Astrocyte of the spinal cord (primary cell): ENCODE measurements around the gene BMP7.
A peak's percentile ranks its signal among the peaks of the same experiment; 100 is the strongest.

Experiments
- DNase-seq: peaks from one replicate; pipeline ENCODE4 v3.0.0; 2011; ENCODE audit warnings: low read depth, low spot score
- H3K4me3 ChIP-seq: 2 replicates; pipeline ENCODE4 v1.5.1; 2011; ENCODE audit warnings: low read depth, mild to moderate bottlenecking, low read length, moderate library complexity
- in situ Hi-C: cut with HindIII; loops from 2 replicates; pipeline ENCODE4 v1.10.0; 2017; ENCODE audit warnings: low sequenced_read_pairs
- TF ChIP-seq, protein P1 (sequence below): IDR thresholded peaks from 2 replicates; pipeline ENCODE4 v1.5.1; 2012; ENCODE audit warnings: low read depth, mild to moderate bottlenecking, low read length, inconsistent platforms

The BMP7 gene

DNA sequence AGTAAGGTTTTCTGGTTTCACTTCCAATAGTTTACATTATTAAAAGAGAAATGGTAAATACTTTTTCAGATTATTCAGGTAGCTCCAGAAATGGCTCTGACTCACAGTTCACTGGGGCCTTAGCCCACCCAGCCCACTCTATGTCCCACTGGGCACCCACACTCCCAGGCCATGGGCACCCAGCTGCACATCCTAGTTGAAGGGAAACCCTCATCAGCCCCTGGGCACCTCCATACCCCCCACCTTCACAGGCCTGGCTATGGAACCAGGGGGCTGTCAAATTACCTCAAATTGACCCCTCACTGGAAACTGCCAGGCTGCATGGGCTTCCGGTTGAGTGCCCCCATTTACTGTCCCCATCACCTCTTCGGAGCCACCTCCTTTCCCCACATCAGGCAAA, 51.5 kb downstream of the BMP7 start:
- no peak for DNase-seq
- H3K4me3 ChIP-seq, result no peak overlapping the region
- TF ChIP-seq, protein P1, sequence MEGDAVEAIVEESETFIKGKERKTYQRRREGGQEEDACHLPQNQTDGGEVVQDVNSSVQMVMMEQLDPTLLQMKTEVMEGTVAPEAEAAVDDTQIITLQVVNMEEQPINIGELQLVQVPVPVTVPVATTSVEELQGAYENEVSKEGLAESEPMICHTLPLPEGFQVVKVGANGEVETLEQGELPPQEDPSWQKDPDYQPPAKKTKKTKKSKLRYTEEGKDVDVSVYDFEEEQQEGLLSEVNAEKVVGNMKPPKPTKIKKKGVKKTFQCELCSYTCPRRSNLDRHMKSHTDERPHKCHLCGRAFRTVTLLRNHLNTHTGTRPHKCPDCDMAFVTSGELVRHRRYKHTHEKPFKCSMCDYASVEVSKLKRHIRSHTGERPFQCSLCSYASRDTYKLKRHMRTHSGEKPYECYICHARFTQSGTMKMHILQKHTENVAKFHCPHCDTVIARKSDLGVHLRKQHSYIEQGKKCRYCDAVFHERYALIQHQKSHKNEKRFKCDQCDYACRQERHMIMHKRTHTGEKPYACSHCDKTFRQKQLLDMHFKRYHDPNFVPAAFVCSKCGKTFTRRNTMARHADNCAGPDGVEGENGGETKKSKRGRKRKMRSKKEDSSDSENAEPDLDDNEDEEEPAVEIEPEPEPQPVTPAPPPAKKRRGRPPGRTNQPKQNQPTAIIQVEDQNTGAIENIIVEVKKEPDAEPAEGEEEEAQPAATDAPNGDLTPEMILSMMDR, result no peak
- in situ Hi-C loops, result no loop called here

DNA sequence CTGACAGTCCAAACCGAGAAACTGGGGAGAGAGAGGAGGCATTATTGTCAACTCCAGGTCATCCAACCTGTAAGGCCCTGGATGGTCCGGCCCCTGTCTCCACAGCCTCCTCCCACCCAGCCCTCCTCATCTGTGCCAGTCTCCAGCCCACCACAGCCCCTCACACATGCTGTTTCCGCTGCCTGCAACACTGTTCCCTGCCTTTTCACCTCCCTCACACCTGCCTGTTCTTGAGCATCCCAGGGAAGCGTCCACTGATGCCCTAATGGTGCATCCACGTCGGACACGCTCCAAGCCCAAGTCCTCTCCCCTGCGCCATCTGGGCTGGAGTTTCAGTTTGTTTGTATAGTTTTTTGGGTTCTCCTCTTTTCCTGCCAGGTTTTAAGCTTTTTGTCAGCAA, 52.0 kb downstream of the BMP7 start:
- TF ChIP-seq, protein P1, result no peak
- no peak for DNase-seq
- in situ Hi-C loops, result no loop called here
- no peak overlapping the region for H3K4me3 ChIP-seq

DNA sequence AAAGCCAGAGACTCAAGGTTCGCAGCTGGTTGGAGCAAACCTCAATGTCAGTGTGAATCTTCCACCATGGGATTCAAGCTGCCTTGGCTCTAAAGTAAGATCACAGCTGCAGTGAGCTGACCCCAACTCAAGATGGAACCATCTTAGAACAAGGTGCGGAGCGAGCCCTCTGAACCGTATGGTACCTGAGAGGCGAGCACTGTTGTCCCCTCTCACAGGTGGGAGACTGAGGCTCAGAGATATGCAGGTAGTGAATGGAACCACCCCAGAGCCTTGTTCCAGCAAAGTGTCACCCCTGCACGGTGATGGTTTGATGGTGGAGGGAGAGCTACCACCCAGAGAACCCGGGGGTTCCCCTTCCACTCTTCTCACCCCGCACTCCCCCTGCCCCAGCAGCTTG, 52.5 kb downstream of the BMP7 start:
- in situ Hi-C loops, result no loop called here
- no peak overlapping the region for H3K4me3 ChIP-seq
- no peak for DNase-seq
- TF ChIP-seq, protein P1, result no peak

DNA sequence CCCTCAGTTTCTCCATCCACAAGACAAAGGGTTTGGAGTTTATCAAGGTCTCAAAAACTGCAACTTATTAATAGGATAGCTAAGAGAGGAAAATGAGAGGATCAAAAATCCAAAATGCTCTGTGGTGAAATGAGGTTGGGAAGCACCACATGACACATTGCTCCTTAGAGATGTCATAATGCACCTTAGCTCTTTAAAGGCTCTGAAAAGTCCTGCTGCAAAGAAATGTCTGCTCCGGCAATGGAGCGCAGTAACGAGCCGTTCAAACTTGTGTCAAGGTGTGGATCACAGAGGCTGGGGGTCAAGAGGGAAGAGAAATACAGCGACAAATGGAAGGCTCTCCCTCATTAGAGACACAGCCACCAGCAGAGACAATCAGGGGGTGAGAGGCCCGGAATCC, 53.1 kb downstream of the BMP7 start:
- H3K4me3 ChIP-seq, result no peak overlapping the region
- in situ Hi-C loops, result no loop called here
- TF ChIP-seq, protein P1, result no peak

DNA sequence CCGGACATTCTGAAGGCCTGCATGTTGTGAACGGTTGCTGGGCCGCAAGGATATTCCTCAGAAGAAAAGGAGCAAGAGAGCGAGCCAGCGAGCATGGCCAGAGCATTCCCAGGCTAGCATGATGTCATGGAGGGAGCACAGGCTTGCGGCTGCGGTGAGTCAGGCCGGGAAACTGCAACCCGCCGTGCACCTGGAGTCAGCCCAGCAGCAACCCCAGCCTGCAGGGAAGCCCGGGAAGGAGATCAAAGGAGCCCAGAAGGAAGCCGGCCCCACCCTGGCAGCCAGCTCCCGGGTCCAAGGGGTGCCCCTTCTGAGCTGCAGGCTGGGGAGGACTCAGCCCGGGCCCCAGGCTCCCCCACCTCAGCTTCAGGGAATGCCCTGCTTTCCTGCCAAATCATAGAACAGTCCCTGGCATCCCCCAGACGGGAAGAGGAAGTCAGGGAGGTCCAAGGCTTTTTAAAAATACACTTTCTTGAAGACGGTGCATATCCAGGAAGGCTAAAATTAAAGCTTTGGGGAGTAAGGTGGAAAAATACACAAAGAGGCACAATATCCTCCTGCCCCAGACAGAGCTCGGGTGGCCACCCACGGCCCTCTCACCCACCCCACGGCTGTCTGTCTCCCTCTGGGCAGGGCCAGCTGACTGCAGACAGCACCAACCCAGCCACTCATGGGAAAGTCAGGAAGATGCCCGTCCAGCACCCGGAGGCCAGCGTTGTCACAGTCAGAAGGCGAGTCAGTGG, 53.7 kb downstream of the BMP7 start:
- TF ChIP-seq, protein P1, result no peak
- DNase-seq, result peak; percentile 95

More for the DNA sequence above, 53.1 kb downstream of the BMP7 start:
- no peak for DNase-seq

DNA sequence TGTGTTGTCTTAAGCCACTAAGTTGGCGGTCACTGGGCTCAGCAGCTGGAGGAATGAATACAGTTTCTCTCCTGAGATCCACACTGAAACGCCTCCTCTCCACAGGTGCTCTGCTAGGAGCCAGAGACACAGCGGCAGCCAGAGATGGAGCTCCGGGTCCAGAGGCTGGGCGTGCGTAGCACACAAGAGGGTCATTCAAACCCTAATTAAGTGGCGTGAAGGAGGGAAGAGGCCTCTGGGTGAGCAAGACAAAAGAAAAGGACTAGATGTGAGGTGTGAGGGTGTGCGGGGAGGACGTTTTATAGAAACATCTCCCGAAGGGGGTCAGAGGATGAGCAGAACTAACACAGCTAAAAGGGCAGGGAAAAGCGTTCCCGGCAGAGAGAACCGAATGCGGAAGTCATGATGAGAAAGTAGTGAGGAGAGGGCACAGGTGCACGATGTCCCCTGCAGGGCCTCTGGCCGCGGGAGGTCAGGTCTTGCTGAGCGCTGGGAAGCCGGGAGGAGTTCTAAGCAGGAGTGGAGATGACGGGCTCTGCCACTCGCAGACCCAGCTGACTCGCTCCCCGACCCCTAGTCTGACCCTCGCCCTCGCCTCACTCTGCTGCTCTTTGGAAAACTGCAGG, 54.4 kb downstream of the BMP7 start:
- DNase-seq, result peak; percentile 22
- TF ChIP-seq, protein P1, result no peak
- in situ Hi-C loops, result no loop called here
- H3K4me3 ChIP-seq, result no peak overlapping the region

More for the DNA sequence above, 53.7 kb downstream of the BMP7 start:
- H3K4me3 ChIP-seq, result no peak overlapping the region
- in situ Hi-C loops, result no loop called here
